PC-3 (cell line): Measurements from ENCODE around the gene ZNF569. TPM values are rescaled to one million over a fixed set of nuclear protein-coding genes. Genes with fewer than 3 reads are reported as not detected.

Experiments used
- ATAC-seq: fragments of 200-7000 bp; cut with Tn5 transposase; 2 replicates; pipeline ENCODE4 v1.9.1; 2020; ENCODE audit warnings: mild to moderate bottlenecking, moderate library complexity
- BruUV-seq: library from RNA; stranded (reverse); fragments of 400-500 nt; replicated peaks from 2 replicates; lab custom pipeline; 2021; lab: Mats Ljungman, UMichigan
- CTCF ChIA-PET: fragments of 300-600 bp; sonication (Branson Sonifier 250); formaldehyde crosslinking; loops from one replicate; lab custom pipeline; 2022; ENCODE audit warnings: antibody characterized with exemption; lab: Charles Lee
- POLR2A ChIA-PET: fragments of 300-600 bp; sonication (Branson Sonifier 250); formaldehyde crosslinking; loops from one replicate; lab custom pipeline; 2022; ENCODE audit warnings: antibody characterized with exemption; ENCODE audit not compliant: unreplicated experiment; lab: Charles Lee
- DNase-seq: peaks from one replicate; pipeline ENCODE4 v3.0.0-alpha.2; 2015
- H2AFZ ChIP-seq: fragments of 300-600 bp; sonication (generic); 2 replicates; pipeline ENCODE4 v1.6.0; 2016; ENCODE audit warnings: antibody characterized with exemption, low read length
- H3F3A ChIP-seq: fragments of 300-600 bp; sonication (generic); one replicate; pipeline ENCODE4 v1.6.0; 2017; ENCODE audit warnings: antibody characterized with exemption, low read length, control low read depth, mild to moderate bottlenecking; ENCODE audit not compliant: unreplicated experiment
- H3K27ac ChIP-seq: fragments of 300-600 bp; sonication (generic); 2 replicates; pipeline ENCODE4 v1.5.1; 2016; ENCODE audit warnings: mild to moderate bottlenecking, low read length
- H3K27me3 ChIP-seq: fragments of 300-600 bp; sonication (generic); 2 replicates; pipeline ENCODE4 v1.6.1; 2016; ENCODE audit warnings: low read length, mixed read lengths
- H3K36me3 ChIP-seq: fragments of 300-600 bp; sonication (generic); 2 replicates; pipeline ENCODE4 v1.6.1; 2016; ENCODE audit warnings: low read depth, mixed run types, low read length, mixed read lengths
- H3K4me1 ChIP-seq: fragments of 300-600 bp; sonication (generic); 2 replicates; pipeline ENCODE4 v1.5.1; 2016; ENCODE audit warnings: low read length; ENCODE audit not compliant: insufficient read depth
- H3K4me2 ChIP-seq: fragments of 300-600 bp; sonication (generic); 2 replicates; pipeline ENCODE4 v1.6.0; 2016; ENCODE audit warnings: low read length
- H3K4me3 ChIP-seq: fragments of 300-600 bp; sonication (generic); 2 replicates; pipeline ENCODE4 v1.5.1; 2016; ENCODE audit warnings: mild to moderate bottlenecking, low read length, mixed read lengths
- H3K79me2 ChIP-seq: fragments of 300-600 bp; sonication (generic); 2 replicates; pipeline ENCODE4 v1.6.1; 2017; ENCODE audit warnings: low read length, mixed read lengths
- H3K9ac ChIP-seq: fragments of 300-600 bp; sonication (generic); 2 replicates; pipeline ENCODE4 v1.6.0; 2016; ENCODE audit warnings: mild to moderate bottlenecking, low read length
- H3K9me2 ChIP-seq: fragments of 300-600 bp; sonication (generic); replicated peaks from 2 replicates; pipeline ENCODE4 v1.6.1; 2016; ENCODE audit warnings: mixed run types, low read length, mixed read lengths
- H3K9me3 ChIP-seq: fragments of 300-600 bp; sonication (generic); 2 replicates; pipeline ENCODE4 v1.6.1; 2016; ENCODE audit warnings: low read length, mixed read lengths
- H4K20me1 ChIP-seq: fragments of 300-600 bp; sonication (generic); 2 replicates; pipeline ENCODE4 v1.6.1; 2016; ENCODE audit warnings: low read length, mixed read lengths
- CTCF ChIP-seq: fragments of 300-600 bp; sonication (generic); conservative IDR thresholded peaks from 2 replicates; pipeline ENCODE4 v1.5.1; 2017; ENCODE audit warnings: antibody characterized with exemption, low read depth, mild to moderate bottlenecking, low read length
- EZH2 ChIP-seq: fragments of 300-600 bp; sonication (generic); IDR thresholded peaks from one replicate; pipeline ENCODE4 v1.6.1; 2017; ENCODE audit warnings: antibody characterized with exemption, mild to moderate bottlenecking, low read length; ENCODE audit not compliant: unreplicated experiment
- EZH2phosphoT487 ChIP-seq: fragments of 300-600 bp; sonication (generic); IDR thresholded peaks from 2 replicates; pipeline ENCODE4 v1.6.1; 2018; ENCODE audit warnings: mild to moderate bottlenecking, antibody characterized with exemption, low read length, borderline replicate concordance
- intact Hi-C: fragments of 100-400 bp; cut with micrococcal nuclease; formaldehyde crosslinking; loops from 2 replicates; pipeline ENCODE4 v1.9.0; 2023
- total RNA-seq: library from RNA; depleted of rRNA; stranded (reverse); fragments of >200 nt; gene quantifications from 2 replicates; pipeline ENCODE4 v1.2.3, GENCODE V29; 2014

Gene ZNF569
- total RNA-seq, 1 experiment from 2014 or later, result 1.5 TPM

GRCh38 chr19:37492213-37492612 lies 25.0 kb upstream of the ZNF569 start:
- Histone ChIP-seq H3K27ac (no peak overlapping the region), H3K9me2 (no peaks in the 10 kb centered on the region), H3K79me2 (no peaks in the 10 kb centered on the region), H3K9ac (no peak overlapping the region), H3K4me1 (no peaks in the 10 kb centered on the region), H3K9me3 (peaks cover 13% of the 10 kb centered on the region), H3K4me2 (no peak overlapping the region), H4K20me1 (no peaks in the 10 kb centered on the region), H3F3A (no peaks in the 10 kb centered on the region), H3K4me3 (no peak overlapping the region), H2AFZ (no peak overlapping the region), H3K27me3 (no peaks in the 10 kb centered on the region), H3K36me3 (no peaks in the 10 kb centered on the region)
- ATAC-seq, result no peak
- no peak for DNase-seq
- ChIA-PET CTCF (no interaction called here), POLR2A (no interaction called here)
- no TSS peak for BruUV-seq
- intact Hi-C loops, result no loop called here
- TF ChIP-seq CTCF (no peak), EZH2phosphoT487 (no peak), EZH2 (no peak)

GRCh38 chr19:37484406-37485168 lies 17.3 kb upstream of the ZNF569 start:
- Histone ChIP-seq H4K20me1 (no peaks in the 10 kb centered on the region), H3K9me2 (no peaks in the 10 kb centered on the region), H3K36me3 (no peaks in the 10 kb centered on the region; the same call in 1 of the 2 replicates), H2AFZ (no peak overlapping the region), H3K27ac (no peak overlapping the region), H3F3A (no peaks in the 10 kb centered on the region), H3K9ac (no peak overlapping the region), H3K4me3 (no peak overlapping the region), H3K4me1 (no peaks in the 10 kb centered on the region), H3K9me3 (peaks cover 17% of the 10 kb centered on the region; the same call in 1 of the 2 replicates), H3K27me3 (no peaks in the 10 kb centered on the region), H3K79me2 (no peaks in the 10 kb centered on the region), H3K4me2 (no peak overlapping the region)
- ChIA-PET POLR2A (no interaction called here), CTCF (no interaction called here)
- intact Hi-C loops, result no loop called here
- no TSS peak for BruUV-seq
- no peak for TF ChIP-seq EZH2phosphoT487
- TF ChIP-seq CTCF, result no peak
- no peak for TF ChIP-seq EZH2
- ATAC-seq (no peak), DNase-seq (no peak)

- no peak for DNase-seq
- no TSS peak for BruUV-seq
- H3K9ac ChIP-seq, result no peak overlapping the region
- H3K9me2 ChIP-seq, result no peaks in the 10 kb centered on the region
- no peaks in the 10 kb centered on the region for H4K20me1 ChIP-seq
- CTCF ChIA-PET, result no interaction called here
- no peak overlapping the region for H3K4me3 ChIP-seq
- H3K79me2 ChIP-seq, result no peaks in the 10 kb centered on the region
- peaks cover 11% of the 10 kb centered on the region; the same call in 1 of the 2 replicates for H3K9me3 ChIP-seq
- no peaks in the 10 kb centered on the region for H3K4me1 ChIP-seq
- H3F3A ChIP-seq, result no peaks in the 10 kb centered on the region
- no peak overlapping the region for H3K27ac ChIP-seq
- ATAC-seq, result no peak
- POLR2A ChIA-PET, result no interaction called here
- no peaks in the 10 kb centered on the region for H3K27me3 ChIP-seq
- no peaks in the 10 kb centered on the region; the same call in 1 of the 2 replicates for H3K36me3 ChIP-seq
- TF ChIP-seq EZH2, result no peak
- no peak overlapping the region for H3K4me2 ChIP-seq
- intact Hi-C loops, result no loop called here
- H2AFZ ChIP-seq, result no peak overlapping the region
Observed at GRCh38 chr19:37472165-37472564, 4.9 kb upstream of the ZNF569 start.
